ENCODE results near the gene WNT6. TPM values are rescaled to one million over a fixed set of nuclear protein-coding genes. Genes with fewer than 3 reads are reported as not detected.
A peak's percentile ranks its signal among the peaks of the same experiment; 100 is the strongest.

WNT6 gene
- total and polyA plus RNA-seq, 4 experiments from 2014 or later: 0.26 TPM; not detected in 3

DNA sequence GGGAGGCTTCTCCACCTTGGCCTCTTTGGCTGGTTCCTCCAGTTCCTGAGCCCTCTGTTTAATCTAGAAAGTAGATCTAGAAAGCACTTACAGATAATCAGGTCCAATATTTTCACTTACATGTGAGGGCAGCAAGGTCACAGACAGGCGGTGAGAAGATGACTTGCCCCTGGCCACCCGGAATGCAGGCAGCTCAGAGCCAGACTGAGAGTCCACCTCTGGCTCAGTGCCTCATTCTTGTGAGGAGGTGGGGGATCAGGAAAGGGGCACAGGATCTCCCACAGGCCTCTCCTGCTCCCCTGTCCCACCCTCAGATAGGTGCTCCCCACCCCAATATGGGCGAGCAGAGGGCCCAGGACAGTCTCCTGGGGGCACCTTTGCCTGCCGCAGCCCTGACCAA, 5.8 kb downstream of the WNT6 start:
- H3K36me3 ChIP-seq (ENCODE audit: insufficient read depth, low read length): no peaks in the 10 kb centered on the region
- no peak overlapping the region for H3K4me3 ChIP-seq (ENCODE audit: low read length in 2 of 2)
- H3K4me1 ChIP-seq (ENCODE audit: insufficient read depth, low read length): peaks cover 8% of the 10 kb centered on the region
- peaks cover 29 to 59% of the 10 kb centered on the region in 2 donors for H3K27me3 Mint-ChIP-seq
- no peaks in the 10 kb centered on the region for H3K9me3 ChIP-seq (ENCODE audit: control insufficient read depth in 1 of 2, low read length in 2 of 2)
- intact Hi-C loops (cut with micrococcal nuclease): no loop called here
- no peak overlapping the region for H3K27ac Mint-ChIP-seq
- DNase-seq: no peak
- POLR2A ChIA-PET (ENCODE audit: partially characterized antibody): no interaction called here
- H3K4me3 Mint-ChIP-seq: no peak overlapping the region
- H3K9me3 Mint-ChIP-seq: no peaks in the 10 kb centered on the region
- CTCF ChIA-PET (ENCODE audit: partially characterized antibody): no interaction called here
- peaks cover 7 to 26% (median 9%) of the 10 kb centered on the region in 4 donors for H3K4me1 Mint-ChIP-seq
- no peaks in the 10 kb centered on the region for H3K36me3 Mint-ChIP-seq
- H3K27me3 ChIP-seq (ENCODE audit: insufficient read depth, low read length): peaks cover 15% of the 10 kb centered on the region
- H3K27ac ChIP-seq (ENCODE audit: low read depth, low read length): no peak overlapping the region

DNA sequence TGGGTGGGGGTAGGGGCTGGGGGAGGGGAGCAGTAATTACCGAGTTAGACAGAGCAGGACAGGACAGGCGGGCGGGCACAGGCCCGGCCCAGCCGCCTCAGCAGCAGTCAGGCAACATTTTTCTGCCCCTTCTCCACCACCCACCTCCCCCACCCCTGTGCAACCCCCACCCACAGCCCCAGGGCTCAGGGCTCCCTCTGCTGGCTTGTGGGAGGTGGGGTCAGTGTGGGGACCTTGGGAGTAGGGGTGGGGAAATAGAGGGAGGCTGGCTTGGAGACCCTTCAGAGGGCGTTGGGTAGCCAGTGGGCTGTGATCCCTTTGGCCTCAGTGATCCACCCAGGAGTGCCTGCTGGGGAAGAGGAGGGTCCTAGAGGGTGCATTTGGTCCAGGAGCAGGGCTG, 6.4 kb downstream of the WNT6 start:
- Histone ChIP-seq H3K4me1 (ENCODE audit: insufficient read depth, low read length) (peaks cover 6% of the 10 kb centered on the region), H3K36me3 (ENCODE audit: insufficient read depth, low read length) (no peaks in the 10 kb centered on the region), H3K27ac (ENCODE audit: low read depth, low read length) (no peak overlapping the region), H3K4me3 (ENCODE audit: low read length in 2 of 2) (no peak overlapping the region), H3K27me3 (ENCODE audit: insufficient read depth, low read length) (peaks cover 9% of the 10 kb centered on the region), H3K9me3 (ENCODE audit: control insufficient read depth in 1 of 2, low read length in 2 of 2) (no peaks in the 10 kb centered on the region)
- no peaks in the 10 kb centered on the region for H3K9me3 Mint-ChIP-seq
- H3K4me1 Mint-ChIP-seq: peaks cover 5 to 25% (median 9%) of the 10 kb centered on the region in 4 donors
- no peak overlapping the region for H3K27ac Mint-ChIP-seq
- H3K27me3 Mint-ChIP-seq: peaks cover 32 to 59% of the 10 kb centered on the region in 2 donors
- H3K36me3 Mint-ChIP-seq: no peaks in the 10 kb centered on the region
- POLR2A ChIA-PET (ENCODE audit: partially characterized antibody): no interaction called here
- H3K4me3 Mint-ChIP-seq: no peak overlapping the region
- intact Hi-C loops (cut with micrococcal nuclease): no loop called here
- CTCF ChIA-PET (ENCODE audit: partially characterized antibody): interaction anchor here (1.0 kb wide), 1 partner anchor 10 kb away, joined by 4 read pairs; no protein-coding TSS in a partner anchor
- no peak for DNase-seq

DNA sequence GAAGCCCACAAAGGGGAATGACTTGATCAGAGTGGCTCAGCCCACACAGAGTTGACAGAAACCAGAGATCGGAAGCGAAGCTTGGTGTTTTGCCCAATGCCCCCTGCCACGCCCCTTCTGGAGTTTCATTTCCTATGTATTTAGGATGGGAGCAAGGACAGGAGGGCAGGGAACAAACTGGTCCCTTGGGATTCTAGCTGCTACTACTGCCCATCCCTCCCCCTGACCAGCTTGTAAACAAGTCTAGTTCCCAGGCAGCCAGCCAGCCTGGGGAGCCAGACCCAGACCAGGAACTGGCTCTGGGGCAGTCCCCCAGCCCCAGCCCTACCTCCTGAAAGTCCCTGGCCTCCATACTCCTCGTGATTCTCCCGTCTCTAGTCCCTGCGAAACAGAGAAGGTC, 8.3 kb downstream of the WNT6 start:
- H3K27me3 ChIP-seq (ENCODE audit: insufficient read depth, low read length): peaks cover 18% of the 10 kb centered on the region

DNA sequence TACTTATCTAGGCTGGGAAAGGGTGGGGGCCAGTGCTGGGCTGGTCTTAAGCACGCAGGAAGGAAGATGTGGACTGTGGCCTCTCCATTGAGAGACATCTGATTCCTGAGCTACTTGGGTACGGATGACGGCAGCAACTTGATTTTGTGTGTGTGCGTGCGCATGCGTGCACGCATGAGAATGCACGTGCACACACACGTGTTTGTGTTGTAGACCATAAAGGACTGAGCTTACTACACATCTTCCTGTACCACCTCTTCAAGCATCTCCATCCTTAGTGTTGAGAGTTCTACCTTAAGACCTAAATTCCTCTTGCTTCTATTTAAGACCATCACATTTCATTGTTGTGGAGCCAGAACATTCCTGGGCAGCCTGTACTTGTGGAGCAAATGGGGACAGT, 9.5 kb downstream of the WNT6 start:
- Histone ChIP-seq H3K36me3 (ENCODE audit: insufficient read depth, low read length) (no peaks in the 10 kb centered on the region), H3K4me3 (ENCODE audit: low read length in 2 of 2) (no peak overlapping the region), H3K4me1 (ENCODE audit: insufficient read depth, low read length) (peaks cover 31% of the 10 kb centered on the region), H3K27me3 (ENCODE audit: insufficient read depth, low read length) (peaks cover 24% of the 10 kb centered on the region), H3K9me3 (ENCODE audit: control insufficient read depth in 1 of 2, low read length in 2 of 2) (no peaks in the 10 kb centered on the region), H3K27ac (ENCODE audit: low read depth, low read length) (no peak overlapping the region)
- intact Hi-C loops (cut with micrococcal nuclease): no loop called here
- peaks cover 10 to 36% (median 20%) of the 10 kb centered on the region in 4 donors for H3K4me1 Mint-ChIP-seq
- peak overlapping the region in 1 of 8 donors; percentile 17 for H3K4me3 Mint-ChIP-seq
- peaks cover 27 to 49% of the 10 kb centered on the region in 2 donors for H3K27me3 Mint-ChIP-seq
- CTCF ChIA-PET (ENCODE audit: partially characterized antibody): interaction anchor here (0.8 to 5.5 kb wide), 5 partner anchors 11 to 139 kb away, joined by 3 to 65 read pairs (median 4); no protein-coding TSS in a partner anchor
- no peak for DNase-seq
- no peaks in the 10 kb centered on the region for H3K9me3 Mint-ChIP-seq
- no peaks in the 10 kb centered on the region for H3K36me3 Mint-ChIP-seq
- POLR2A ChIA-PET (ENCODE audit: partially characterized antibody): interaction anchor here (1.0 kb wide), 1 partner anchor 28 kb away, joined by 4 read pairs; no protein-coding TSS in a partner anchor
- no peak overlapping the region for H3K27ac Mint-ChIP-seq

More for the DNA sequence above, 8.3 kb downstream of the WNT6 start:
- no peak overlapping the region for H3K27ac Mint-ChIP-seq
- DNase-seq: no peak
- ChIA-PET POLR2A (ENCODE audit: partially characterized antibody) (no interaction called here), CTCF (ENCODE audit: partially characterized antibody) (interaction anchor here (1.4 to 5.5 kb wide), 3 partner anchors 19 to 42 kb away, joined by 3 to 65 read pairs (median 4); no protein-coding TSS in a partner anchor)
- intact Hi-C loops (cut with micrococcal nuclease): no loop called here
- H3K4me1 ChIP-seq (ENCODE audit: insufficient read depth, low read length): peaks cover 22% of the 10 kb centered on the region
- no peaks in the 10 kb centered on the region for H3K36me3 Mint-ChIP-seq
- H3K27me3 Mint-ChIP-seq: peaks cover 29 to 57% of the 10 kb centered on the region in 2 donors
- no peaks in the 10 kb centered on the region for H3K9me3 Mint-ChIP-seq
- H3K27ac ChIP-seq (ENCODE audit: low read depth, low read length): no peak overlapping the region
- H3K36me3 ChIP-seq (ENCODE audit: insufficient read depth, low read length): no peaks in the 10 kb centered on the region
- H3K9me3 ChIP-seq (ENCODE audit: control insufficient read depth in 1 of 2, low read length in 2 of 2): no peaks in the 10 kb centered on the region
- H3K4me3 ChIP-seq (ENCODE audit: low read length in 2 of 2): no peak overlapping the region
- no peak overlapping the region for H3K4me3 Mint-ChIP-seq
- peaks cover 7 to 31% (median 16%) of the 10 kb centered on the region in 4 donors for H3K4me1 Mint-ChIP-seq

DNA sequence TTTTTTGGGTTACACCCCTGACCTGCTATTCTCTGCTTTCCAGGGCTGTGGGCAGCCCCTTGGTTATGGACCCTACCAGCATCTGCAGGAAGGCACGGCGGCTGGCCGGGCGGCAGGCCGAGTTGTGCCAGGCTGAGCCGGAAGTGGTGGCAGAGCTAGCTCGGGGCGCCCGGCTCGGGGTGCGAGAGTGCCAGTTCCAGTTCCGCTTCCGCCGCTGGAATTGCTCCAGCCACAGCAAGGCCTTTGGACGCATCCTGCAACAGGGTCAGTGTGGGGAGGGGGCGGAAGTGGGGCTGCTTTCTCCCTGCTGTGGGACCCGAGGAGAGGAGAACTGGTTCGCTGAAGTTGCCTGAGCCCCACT, 11.4 kb downstream of the WNT6 start:
- H3K4me1 ChIP-seq (ENCODE audit: insufficient read depth, low read length): peaks cover 31% of the 10 kb centered on the region
- no peaks in the 10 kb centered on the region for H3K9me3 ChIP-seq (ENCODE audit: control insufficient read depth in 1 of 2, low read length in 2 of 2)
- H3K36me3 ChIP-seq (ENCODE audit: insufficient read depth, low read length): no peaks in the 10 kb centered on the region
- peak overlapping the region; percentile 64 to 81 (median 74) for H3K4me3 Mint-ChIP-seq
- H3K27ac Mint-ChIP-seq: no peak overlapping the region
- peak overlapping the region in 1 of 2 donors; percentile 41 for H3K4me3 ChIP-seq (ENCODE audit: low read length in 2 of 2)
- peaks cover 35 to 56% of the 10 kb centered on the region in 2 donors for H3K27me3 Mint-ChIP-seq
- no peaks in the 10 kb centered on the region for H3K9me3 Mint-ChIP-seq
- POLR2A ChIA-PET (ENCODE audit: partially characterized antibody): interaction anchor here (0.8 to 2.5 kb wide), 5 partner anchors 9 to 384 kb away, joined by 3 to 23 read pairs (median 4); no protein-coding TSS in a partner anchor
- H3K27me3 ChIP-seq (ENCODE audit: insufficient read depth, low read length): peaks cover 28% of the 10 kb centered on the region
- H3K27ac ChIP-seq (ENCODE audit: low read depth, low read length): no peak overlapping the region
- peak in 1 of 5 donors; percentile 32 for DNase-seq
- H3K36me3 Mint-ChIP-seq: no peaks in the 10 kb centered on the region
- H3K4me1 Mint-ChIP-seq: peaks cover 13 to 44% (median 20%) of the 10 kb centered on the region in 4 donors
- intact Hi-C loops (cut with micrococcal nuclease): no loop called here
- CTCF ChIA-PET (ENCODE audit: partially characterized antibody): interaction anchor here (5.5 kb wide), 1 partner anchor 27 kb away, joined by 65 read pairs; no protein-coding TSS in a partner anchor

DNA sequence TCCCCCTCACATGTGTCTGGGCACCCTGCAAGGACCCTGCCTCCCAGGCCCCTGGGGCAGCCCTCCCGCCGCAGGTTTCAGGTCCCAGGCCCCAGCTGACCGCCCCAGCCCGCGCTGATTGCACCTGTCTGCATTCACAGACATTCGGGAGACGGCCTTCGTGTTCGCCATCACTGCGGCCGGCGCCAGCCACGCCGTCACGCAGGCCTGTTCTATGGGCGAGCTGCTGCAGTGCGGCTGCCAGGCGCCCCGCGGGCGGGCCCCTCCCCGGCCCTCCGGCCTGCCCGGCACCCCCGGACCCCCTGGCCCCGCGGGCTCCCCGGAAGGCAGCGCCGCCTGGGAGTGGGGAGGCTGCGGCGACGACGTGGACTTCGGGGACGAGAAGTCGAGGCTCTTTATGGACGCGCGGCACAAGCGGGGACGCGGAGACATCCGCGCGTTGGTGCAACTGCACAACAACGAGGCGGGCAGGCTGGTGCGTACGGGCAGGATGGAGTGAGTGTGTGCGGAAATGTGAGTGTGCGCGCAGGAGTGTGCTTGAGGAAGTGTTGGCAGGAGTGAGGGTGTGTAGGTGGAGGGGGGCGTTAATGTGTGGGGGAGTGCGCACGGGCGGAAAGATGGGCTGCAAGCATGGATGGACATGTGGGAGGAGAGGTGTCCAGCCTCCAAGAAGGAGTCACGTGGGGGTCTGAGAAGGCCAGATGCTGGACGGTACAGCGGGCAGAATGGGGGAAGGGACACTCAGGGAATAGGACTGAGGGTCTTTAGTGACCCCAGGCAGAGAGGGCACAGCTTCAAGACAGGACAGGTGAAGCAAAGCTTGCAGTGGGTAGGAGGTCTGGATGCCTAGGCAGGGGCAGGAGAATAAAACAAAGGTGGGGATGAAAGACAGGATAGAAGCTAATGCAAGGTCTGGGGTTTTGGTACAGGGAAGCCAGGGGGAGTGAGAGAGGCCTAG, 12.0 kb downstream of the WNT6 start:
- POLR2A ChIA-PET (ENCODE audit: partially characterized antibody): interaction anchor here (1.1 to 2.5 kb wide), 4 partner anchors 9 to 26 kb away, joined by 4 to 23 read pairs (median 8); partner anchors contain the start of gene WNT10A
- H3K36me3 ChIP-seq (ENCODE audit: insufficient read depth, low read length): no peaks in the 10 kb centered on the region
- no peaks in the 10 kb centered on the region for H3K9me3 ChIP-seq (ENCODE audit: control insufficient read depth in 1 of 2, low read length in 2 of 2)
- Mint-ChIP-seq H3K4me1 (peaks cover 14 to 48% (median 22%) of the 10 kb centered on the region in 4 donors), H3K36me3 (no peaks in the 10 kb centered on the region), H3K9me3 (no peaks in the 10 kb centered on the region), H3K27ac (peak overlapping the region in 2 of 7 donors; percentile 49 to 56), H3K4me3 (peak overlapping the region; percentile 74 to 95 (median 85)), H3K27me3 (peaks cover 32 to 54% of the 10 kb centered on the region in 2 donors)
- H3K27ac ChIP-seq (ENCODE audit: low read depth, low read length): no peak overlapping the region
- CTCF ChIA-PET (ENCODE audit: partially characterized antibody): interaction anchor here (1.0 to 9.6 kb wide), 3 partner anchors 20 to 31 kb away, joined by 3 to 91 read pairs (median 65); no protein-coding TSS in a partner anchor
- peaks cover 28% of the 10 kb centered on the region for H3K27me3 ChIP-seq (ENCODE audit: insufficient read depth, low read length)
- peaks cover 31% of the 10 kb centered on the region for H3K4me1 ChIP-seq (ENCODE audit: insufficient read depth, low read length)
- intact Hi-C loops (cut with micrococcal nuclease): no loop called here
- H3K4me3 ChIP-seq (ENCODE audit: low read length in 2 of 2): peak overlapping the region in 1 of 2 donors; percentile 41
- DNase-seq: peak in 1 of 5 donors; percentile 20

All from CD4-positive, alpha-beta memory T cell (primary cell).